ENCODE results near the gene SLIT3. TPM values are rescaled to one million over a fixed set of nuclear protein-coding genes. Genes with fewer than 3 reads are reported as not detected.

Gene SLIT3
- total and polyA plus RNA-seq, 10 of the 15 experiments (the other 5 are each of a cell fraction or from before 2014, with no cell fraction given), result 0.05 TPM; not detected in 9

GRCh38 chr5:168836603-168837231 is 464.2 kb downstream of the SLIT3 start:
- in situ Hi-C loops (cut with MboI), result no loop called here
- no peaks in the 10 kb centered on the region for H3K36me3 ChIP-seq (ENCODE audit: control insufficient read depth in 2 of 2, insufficient read depth in 2 of 2, low read length in 1 of 2)
- no peaks in the 10 kb centered on the region for H3K9me3 ChIP-seq (replicated peaks; ENCODE audit: control insufficient read depth, insufficient read depth, low read length)
- no peak overlapping the region for H3K4me2 ChIP-seq (ENCODE audit: control insufficient read depth, insufficient read depth)
- RAD21 ChIA-PET (ENCODE audit: unreplicated experiment), result no interaction called here
- POLR2A ChIA-PET, result no interaction called here
- DNase-seq (ENCODE audit: low read depth, low spot score), result no peak
- H4K20me1 ChIP-seq (ENCODE audit: control insufficient read depth, insufficient read depth), result no peaks in the 10 kb centered on the region
- intact Hi-C loops (cut with micrococcal nuclease; ENCODE audit: unreplicated experiment), result no loop called here
- TF ChIP-seq POLR2AphosphoS5 (IDR thresholded peaks at IDR 0.05; ENCODE audit: low read length) (no peak), MEF2B (IDR thresholded peaks at IDR 0.05; ENCODE audit: partially characterized antibody, poor library complexity, severe bottlenecking) (no peak), SMARCA5 (IDR thresholded peaks at IDR 0.05) (no peak), ATF3 (IDR thresholded peaks at IDR 0.05; ENCODE audit: borderline replicate concordance, extremely low read depth, low read depth, low read length) (no peak), EED (IDR thresholded peaks at IDR 0.05; ENCODE audit: low read depth) (no peak), MAX (IDR thresholded peaks at IDR 0.05; ENCODE audit: low read depth, low read length) (no peak), IKZF2 (IDR thresholded peaks at IDR 0.05) (no peak), PAX5 (IDR thresholded peaks at IDR 0.05; ENCODE audit: borderline replicate concordance, low read depth, low read length) (no peak), MTA3 (IDR thresholded peaks at IDR 0.05; ENCODE audit: borderline replicate concordance, low read length) (no peak), E2F4 (IDR thresholded peaks at IDR 0.05; ENCODE audit: low read depth, low read length) (no peak), TCF3 (IDR thresholded peaks at IDR 0.05; ENCODE audit: borderline replicate concordance, insufficient read depth, low read depth, low read length) (no peak), CHD2 (IDR thresholded peaks at IDR 0.05; ENCODE audit: borderline replicate concordance, low read depth, low read length) (no peak), CEBPZ (IDR thresholded peaks at IDR 0.05; ENCODE audit: low read depth, low read length) (no peak), TARDBP (IDR thresholded peaks at IDR 0.05; ENCODE audit: borderline replicate concordance) (no peak), BACH1 (IDR thresholded peaks at IDR 0.05; ENCODE audit: borderline replicate concordance) (no peak), ASH2L (IDR thresholded peaks at IDR 0.05; ENCODE audit: borderline replicate concordance, low read depth) (no peak), NFYB (IDR thresholded peaks at IDR 0.05; ENCODE audit: insufficient read depth, low read depth, low read length) (no peak)
- no TSS peak for BruUV-seq (replicated peaks)
- H3K27me3 ChIP-seq (replicated peaks in 1 of 2; ENCODE audit: control insufficient read depth in 2 of 2, insufficient read depth in 2 of 2, low read length in 1 of 2), result no peaks in the 10 kb centered on the region; a peak in 2 of 4 replicates
- SMC1A ChIA-PET (ENCODE audit: uncharacterized antibody, unreplicated experiment), result no interaction called here
- 31% methylated on average over 7 of the region's 7 CpGs for WGBS (ENCODE audit: insufficient coverage, insufficient replicate concordance, low lambda C conversion rate, missing lambda C conversion rate)
- no peak overlapping the region for H3K4me3 ChIP-seq
- ATAC-seq, result no peak
- no peak overlapping the region for H3K27ac ChIP-seq (ENCODE audit: control insufficient read depth, insufficient read depth)
- H3K79me2 ChIP-seq (ENCODE audit: control insufficient read depth, insufficient read depth, low read length), result no peaks in the 10 kb centered on the region
- no peak overlapping the region for H3K9ac ChIP-seq (ENCODE audit: control insufficient read depth, insufficient read depth, low read length)
- CTCF ChIA-PET, result no interaction called here
- H2AFZ ChIP-seq (ENCODE audit: control insufficient read depth, low read depth, low read length), result no peak overlapping the region
- H3K4me1 ChIP-seq (ENCODE audit: control insufficient read depth, insufficient read depth, low read length), result no peaks in the 10 kb centered on the region
- FAIRE-seq, result no peak
